GM06990 (cell line): ENCODE results near the gene XYLT1.

Experiments used
- DNase-seq: peaks from one replicate; pipeline ENCODE4 v3.0.0-alpha.2; 2011; ENCODE audit not compliant: insufficient read length; ENCODE audit errors: extremely low read depth
- H3K27me3 ChIP-seq: replicated peaks from 2 replicates; pipeline ENCODE4 v1.6.0; 2011; ENCODE audit warnings: low read length; ENCODE audit not compliant: control insufficient read depth, insufficient read depth
- H3K36me3 ChIP-seq: 2 replicates; pipeline ENCODE4 v1.5.1; 2011; ENCODE audit warnings: low read length; ENCODE audit not compliant: control insufficient read depth, insufficient read depth
- H3K4me3 ChIP-seq: replicated peaks from 2 replicates; pipeline ENCODE4 v1.5.1; 2011; ENCODE audit warnings: low read depth, mild to moderate bottlenecking, control low read depth, low read length
- CTCF ChIP-seq: IDR thresholded peaks from 2 replicates; pipeline ENCODE4 v1.5.1; 2011; ENCODE audit warnings: low read length, control low read depth, mild to moderate bottlenecking, inconsistent platforms; ENCODE audit not compliant: insufficient read depth, poor library complexity, severe bottlenecking

XYLT1 gene

GRCh38 chr16:17392857-17393692, 77.7 kb downstream of the XYLT1 start:
- TF ChIP-seq CTCF, result no peak
- H3K4me3 ChIP-seq, result no peak overlapping the region
- DNase-seq, result no peak
- H3K36me3 ChIP-seq, result no peaks in the 10 kb centered on the region
- no peaks in the 10 kb centered on the region; the same call in 1 of the 2 replicates for H3K27me3 ChIP-seq

GRCh38 chr16:17392127-17392856, 78.5 kb downstream of the XYLT1 start:
- no peaks in the 10 kb centered on the region for H3K36me3 ChIP-seq
- no peak for TF ChIP-seq CTCF

GRCh38 chr16:17391715-17392114, 79.0 kb downstream of the XYLT1 start:
- Histone ChIP-seq H3K27me3 (no peaks in the 10 kb centered on the region; the same call in 1 of the 2 replicates), H3K4me3 (no peak overlapping the region), H3K36me3 (no peaks in the 10 kb centered on the region)
- no peak for TF ChIP-seq CTCF
- DNase-seq, result no peak

More at GRCh38 chr16:17392127-17392856, 78.5 kb downstream of the XYLT1 start:
- Histone ChIP-seq H3K27me3 (no peaks in the 10 kb centered on the region; the same call in 1 of the 2 replicates), H3K4me3 (no peak overlapping the region)
- no peak for DNase-seq

GRCh38 chr16:17389384-17389783, 81.4 kb downstream of the XYLT1 start:
- no peak overlapping the region for H3K4me3 ChIP-seq

GRCh38 chr16:17387256-17387655, 83.5 kb downstream of the XYLT1 start:
- Histone ChIP-seq H3K27me3 (no peaks in the 10 kb centered on the region; the same call in 1 of the 2 replicates), H3K4me3 (no peak overlapping the region), H3K36me3 (no peaks in the 10 kb centered on the region)
- TF ChIP-seq CTCF, result no peak
- no peak for DNase-seq

More at GRCh38 chr16:17389384-17389783, 81.4 kb downstream of the XYLT1 start:
- DNase-seq, result no peak
- TF ChIP-seq CTCF, result no peak
- Histone ChIP-seq H3K27me3 (no peaks in the 10 kb centered on the region; the same call in 1 of the 2 replicates), H3K36me3 (no peaks in the 10 kb centered on the region)
